ENCODE data around the gene CLNS1A.
A peak's percentile ranks its signal among the peaks of the same experiment; 100 is the strongest.
"Not testable (repeated sequence)": the region's sequence is repeated elsewhere in the genome, so short reads cannot be mapped to it uniquely, and the experiment has no call there.

Gene CLNS1A

GRCh38 chr11:77617892-77618291 lies 19.7 kb downstream of the CLNS1A start:
- DNase-seq: no peak

- no peak for DNase-seq
Observed at GRCh38 chr11:77611921-77612320, 25.7 kb downstream of the CLNS1A start.

GRCh38 chr11:77609234-77609633 lies 28.4 kb downstream of the CLNS1A start:
- DNase-seq: no peak

- no peak for DNase-seq
Observed at GRCh38 chr11:77604281-77604680, 33.3 kb downstream of the CLNS1A start.

- no peak for DNase-seq
Observed at GRCh38 chr11:77602381-77603088, 35.1 kb downstream of the CLNS1A start.

GRCh38 chr11:77598195-77598594 lies 39.4 kb downstream of the CLNS1A start:
- no peak for DNase-seq

- DNase-seq: no peak
Observed at GRCh38 chr11:77596626-77597025, 41.0 kb downstream of the CLNS1A start.

- DNase-seq: no peak
Observed at GRCh38 chr11:77593883-77594282, 43.7 kb downstream of the CLNS1A start.

- no peak for DNase-seq
Observed at GRCh38 chr11:77592727-77593126, 44.9 kb downstream of the CLNS1A start.

GRCh38 chr11:77590194-77590782 lies 47.3 kb downstream of the CLNS1A start:
- peak; percentile 86 for DNase-seq

- peak; percentile 77 for DNase-seq
Observed at GRCh38 chr11:77589521-77590193, 47.9 kb downstream of the CLNS1A start, which contains the start of gene AQP11. Gene AQP11, plus strand, starts transcription at chr11:77589953. Its CDS starts 40 bp downstream, at chr11:77589993.

- DNase-seq: peak; percentile 82
Observed at GRCh38 chr11:77589181-77589520, 48.4 kb downstream of the CLNS1A start.

GRCh38 chr11:77580712-77581337 lies 56.8 kb downstream of the CLNS1A start:
- peak; percentile 15 for DNase-seq

- DNase-seq: not testable (repeated sequence)
Observed at GRCh38 chr11:77575428-77575827, 62.2 kb downstream of the CLNS1A start.

- DNase-seq: not testable (repeated sequence)
Observed at GRCh38 chr11:77570896-77571295, 66.7 kb downstream of the CLNS1A start.

- no peak for DNase-seq
Observed at GRCh38 chr11:77569676-77570070, 67.9 kb downstream of the CLNS1A start.

- DNase-seq: no peak
Observed at GRCh38 chr11:77568916-77569675, 68.5 kb downstream of the CLNS1A start.

GRCh38 chr11:77568306-77568705 lies 69.3 kb downstream of the CLNS1A start:
- no peak for DNase-seq

All from DMS79 treated with DMSO at 0.1 percent for 48 hours (cell line).